Endothelial cell of hepatic sinusoid (primary cell): ENCODE measurements around the gene PIF1.

Experiments
- in situ Hi-C: cut with HindIII; loops from 2 replicates; pipeline ENCODE4 v1.10.0; 2017; ENCODE audit warnings: low sequenced_read_pairs

The PIF1 gene

DNA sequence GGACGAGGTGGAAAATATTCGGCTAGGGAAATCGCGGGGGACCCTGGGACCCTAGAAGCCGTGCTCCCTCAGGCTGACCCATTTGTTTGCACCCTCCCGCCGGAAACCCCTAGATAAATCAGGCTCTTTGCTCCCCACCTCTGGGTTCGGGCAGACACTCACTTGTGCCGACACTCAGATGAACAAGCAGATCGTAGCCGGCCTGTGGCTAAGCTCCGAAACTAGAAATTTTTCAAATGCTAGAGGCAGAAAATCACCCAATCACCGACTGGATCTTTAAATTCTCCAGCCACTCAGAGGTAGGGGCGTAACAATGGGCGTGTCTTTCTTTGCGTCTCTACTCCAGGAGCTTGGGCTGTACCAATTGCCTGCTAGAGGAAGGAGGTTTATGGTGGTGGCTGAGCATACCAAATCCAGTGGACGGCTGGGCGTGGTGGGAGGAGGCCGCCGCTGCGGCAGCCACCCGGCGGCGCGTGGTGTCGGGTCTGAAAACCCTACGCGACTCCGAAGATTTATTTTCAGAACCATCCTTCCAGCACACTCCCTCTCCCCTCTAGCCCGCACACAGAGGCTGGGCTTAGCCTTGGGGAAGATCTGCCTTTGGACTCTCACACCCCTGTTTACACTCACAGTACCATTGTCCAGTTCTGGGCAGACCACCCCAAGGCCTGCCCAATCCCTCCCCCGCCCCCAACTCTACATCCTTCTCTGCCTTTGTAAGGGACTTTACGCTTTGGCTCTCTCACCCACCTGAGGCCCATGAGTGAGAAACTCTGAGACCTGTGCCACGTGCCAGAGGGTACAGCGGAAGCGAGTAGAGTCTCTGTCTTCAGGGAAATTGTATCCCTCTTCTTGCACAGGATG lies at the start of gene PIF1:
Gene PIF1, minus strand, starts transcription at position 217 of the 864 bp plus-strand sequence. CDS start 1,312 bp downstream, outside the sequence.
- in situ Hi-C loops = no loop called here

GRCh38 chr15:64870353-64870752 lies 44.9 kb upstream of the PIF1 start:
- in situ Hi-C loops = no loop called here

- in situ Hi-C loops = no loop called here
Observed at GRCh38 chr15:64869501-64869900, 44.1 kb upstream of the PIF1 start.

GRCh38 chr15:64865998-64866520 lies 40.6 kb upstream of the PIF1 start:
- in situ Hi-C loops = no loop called here

DNA sequence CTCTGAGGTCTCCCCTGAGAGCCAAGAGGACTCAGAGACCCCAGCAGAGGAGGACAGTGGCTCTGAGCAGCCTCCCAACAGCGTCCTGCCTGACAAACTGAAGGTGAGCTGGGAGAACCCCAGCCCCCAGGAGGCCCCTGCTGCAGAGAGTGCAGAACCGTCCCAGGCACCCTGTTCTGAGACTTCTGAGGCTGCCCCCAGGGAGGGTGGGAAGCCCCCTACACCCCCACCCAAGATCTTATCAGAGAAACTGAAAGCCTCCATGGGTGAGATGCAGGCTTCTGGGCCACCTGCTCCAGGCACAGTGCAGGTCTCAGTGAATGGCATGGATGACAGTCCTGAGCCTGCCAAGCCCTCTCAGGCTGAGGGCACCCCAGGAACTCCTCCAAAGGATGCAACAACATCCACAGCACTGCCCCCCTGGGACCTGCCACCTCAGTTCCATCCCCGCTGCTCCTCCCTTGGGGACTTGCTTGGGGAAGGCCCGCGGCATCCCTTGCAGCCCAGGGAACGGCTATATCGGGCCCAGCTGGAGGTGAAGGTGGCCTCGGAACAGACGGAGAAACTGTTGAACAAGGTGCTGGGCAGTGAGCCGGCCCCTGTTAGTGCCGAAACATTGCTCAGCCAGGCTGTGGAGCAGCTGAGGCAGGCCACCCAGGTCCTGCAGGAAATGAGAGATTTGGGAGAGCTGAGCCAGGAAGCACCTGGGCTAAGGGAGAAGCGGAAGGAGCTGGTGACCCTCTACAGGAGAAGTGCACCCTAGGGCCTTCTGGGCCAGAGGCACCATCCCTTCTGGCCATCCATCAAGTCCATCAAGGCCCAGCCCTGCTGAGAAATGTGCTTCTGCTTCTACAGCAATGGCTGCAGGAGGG lies 39.9 kb upstream of the PIF1 start:
- in situ Hi-C loops = no loop called here

GRCh38 chr15:64864068-64864467 lies 38.6 kb upstream of the PIF1 start:
- in situ Hi-C loops = no loop called here

DNA sequence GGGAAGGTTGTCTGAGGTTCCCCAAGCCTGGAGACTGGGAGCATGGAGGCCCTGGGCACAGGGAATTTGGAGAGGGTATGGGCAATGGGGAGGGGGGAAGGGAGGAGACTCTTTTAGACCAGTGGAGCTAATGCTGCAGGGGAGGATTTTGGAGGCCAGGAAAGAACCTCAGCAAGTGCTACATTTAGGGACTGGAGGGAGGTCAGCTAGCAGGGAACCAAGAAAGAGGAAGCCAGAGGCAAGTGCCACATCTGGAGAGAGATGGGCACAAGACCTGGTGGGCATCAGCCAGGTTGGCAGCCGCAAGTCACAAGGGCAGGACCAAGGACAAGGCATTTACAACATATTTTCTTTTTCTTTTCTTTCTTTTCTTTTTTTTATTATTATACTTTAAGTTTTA lies 37.0 kb upstream of the PIF1 start:
- in situ Hi-C loops = no loop called here

DNA sequence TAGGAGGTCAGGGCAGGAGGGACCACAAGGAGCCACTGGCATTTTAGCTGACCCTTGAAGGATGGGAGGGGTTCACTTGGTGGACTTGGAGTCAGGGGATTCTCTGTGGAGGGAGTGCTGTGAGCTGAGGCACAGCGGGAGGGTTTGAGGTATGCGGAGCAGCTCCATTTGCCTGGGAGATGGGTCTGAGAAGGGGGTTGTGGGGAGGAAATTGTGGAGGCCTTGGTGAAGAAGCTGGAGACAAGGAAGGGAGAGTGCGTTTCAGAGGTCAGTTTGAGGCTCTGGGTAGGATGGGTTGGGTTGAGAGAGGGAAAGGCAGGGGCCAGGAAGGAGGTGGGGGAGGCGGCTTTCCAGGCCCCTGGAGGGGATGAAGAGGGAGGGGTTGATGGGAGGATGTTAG lies 36.5 kb upstream of the PIF1 start:
- in situ Hi-C loops = no loop called here

DNA sequence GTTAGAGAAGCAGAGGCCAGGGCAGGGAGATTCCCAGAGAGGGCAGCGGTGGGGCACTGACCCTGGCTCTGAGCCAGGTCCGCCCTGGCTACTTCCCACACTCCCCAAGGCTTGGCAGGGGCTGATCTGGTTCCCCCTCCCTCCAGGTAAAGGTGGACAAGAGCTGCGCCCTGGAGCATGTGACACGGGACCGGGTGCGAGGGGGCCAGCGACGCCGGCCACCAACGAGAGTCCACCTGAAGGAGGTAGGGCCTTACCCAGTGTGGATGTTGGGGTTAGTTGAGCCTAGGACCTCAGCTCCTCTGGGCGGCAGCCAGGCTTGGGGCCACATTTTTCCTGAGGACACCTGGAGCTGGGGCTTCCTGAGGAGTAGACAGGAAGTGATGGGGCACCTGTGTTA lies 35.9 kb upstream of the PIF1 start:
- in situ Hi-C loops = no loop called here

- in situ Hi-C loops = no loop called here
Observed at GRCh38 chr15:64859226-64859625, 33.8 kb upstream of the PIF1 start.

DNA sequence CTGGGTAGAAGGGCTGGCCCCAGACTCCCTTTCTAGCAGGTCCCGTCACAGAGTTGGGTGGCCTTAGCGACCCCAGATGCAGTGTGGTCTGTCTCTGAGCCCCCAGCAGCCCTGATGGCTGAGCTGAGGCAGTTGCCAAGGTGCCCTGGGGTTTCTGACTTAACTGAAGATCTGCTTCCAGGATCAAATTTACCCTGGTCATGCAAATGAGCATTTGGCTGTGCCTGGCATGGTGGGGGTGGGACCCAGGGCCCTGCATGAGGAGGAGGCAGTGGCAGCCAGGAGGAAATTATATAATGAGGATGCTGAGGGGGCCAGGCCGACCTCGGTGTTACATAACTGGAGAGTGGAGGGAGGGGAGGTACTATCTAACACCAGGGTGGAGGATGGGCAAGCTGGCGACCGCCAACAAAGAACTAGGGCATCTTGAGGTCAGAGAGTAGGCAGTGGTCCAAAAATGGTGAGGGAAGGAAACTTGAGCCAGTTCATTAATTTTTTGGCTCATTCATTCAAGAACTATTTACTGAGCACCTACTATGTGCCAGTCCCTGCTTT lies 32.7 kb upstream of the PIF1 start:
- in situ Hi-C loops = no loop called here

- in situ Hi-C loops = no loop called here
Observed at GRCh38 chr15:64857421-64857820, 32.0 kb upstream of the PIF1 start.

GRCh38 chr15:64856429-64857145 lies 31.1 kb upstream of the PIF1 start:
- in situ Hi-C loops = no loop called here

DNA sequence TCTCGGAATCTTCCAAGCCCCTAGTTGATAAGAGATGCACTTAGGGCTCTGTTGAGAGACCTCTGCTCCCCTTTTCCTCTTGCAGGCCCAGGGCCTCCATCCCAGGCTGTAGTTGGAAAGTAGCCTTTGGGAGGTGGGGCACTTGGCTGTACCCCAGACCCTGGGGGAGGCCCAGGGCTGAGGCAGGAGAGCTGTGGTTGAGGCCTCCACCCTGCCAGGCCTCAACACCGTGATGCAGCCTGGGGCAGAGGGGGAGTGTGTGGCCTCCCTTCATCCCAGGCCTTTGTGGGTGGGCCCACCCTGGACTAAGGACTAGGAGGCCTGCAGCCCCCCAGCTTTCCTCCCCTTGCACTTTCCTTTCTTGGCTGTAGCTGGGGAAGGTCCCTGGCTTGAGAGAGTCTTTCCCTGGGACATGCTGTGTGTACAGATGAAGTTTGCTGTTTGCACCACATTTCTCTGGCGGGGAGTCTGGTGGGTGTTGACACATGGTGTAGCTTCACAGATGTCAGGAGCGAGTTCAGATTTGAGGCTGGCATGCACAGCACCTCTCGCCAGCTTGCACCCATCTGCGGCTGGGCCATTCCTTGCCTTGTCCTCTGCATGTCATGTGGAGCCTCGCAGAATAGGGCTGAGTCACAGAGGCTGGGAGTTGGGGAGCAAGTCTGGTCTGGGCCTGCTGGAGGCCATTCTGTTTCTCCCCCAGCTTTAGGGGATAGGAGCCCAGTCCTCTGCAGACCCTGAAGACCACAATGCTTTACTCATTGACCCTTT lies 29.9 kb upstream of the PIF1 start:
- in situ Hi-C loops = no loop called here

GRCh38 chr15:64854526-64854925 lies 29.1 kb upstream of the PIF1 start:
- in situ Hi-C loops = no loop called here

GRCh38 chr15:64854041-64854440 lies 28.6 kb upstream of the PIF1 start:
- in situ Hi-C loops = no loop called here

DNA sequence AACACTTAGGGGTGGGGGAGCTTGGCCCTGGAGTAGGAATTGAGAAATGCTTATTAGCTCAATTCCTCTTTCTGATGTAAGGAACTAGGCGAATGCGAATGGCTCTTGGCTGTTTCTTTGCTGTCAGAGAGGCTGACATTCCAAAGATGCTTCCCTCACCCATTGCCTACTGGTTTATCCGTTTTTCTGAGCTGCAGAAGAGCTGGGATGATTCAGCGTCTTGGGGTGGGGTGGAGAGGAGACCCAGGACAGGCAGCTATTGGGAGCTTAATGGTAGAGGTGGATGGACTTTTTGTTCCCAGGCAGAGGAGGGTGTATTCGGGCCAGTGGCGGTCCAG lies 26.0 kb upstream of the PIF1 start:
- in situ Hi-C loops = no loop called here

DNA sequence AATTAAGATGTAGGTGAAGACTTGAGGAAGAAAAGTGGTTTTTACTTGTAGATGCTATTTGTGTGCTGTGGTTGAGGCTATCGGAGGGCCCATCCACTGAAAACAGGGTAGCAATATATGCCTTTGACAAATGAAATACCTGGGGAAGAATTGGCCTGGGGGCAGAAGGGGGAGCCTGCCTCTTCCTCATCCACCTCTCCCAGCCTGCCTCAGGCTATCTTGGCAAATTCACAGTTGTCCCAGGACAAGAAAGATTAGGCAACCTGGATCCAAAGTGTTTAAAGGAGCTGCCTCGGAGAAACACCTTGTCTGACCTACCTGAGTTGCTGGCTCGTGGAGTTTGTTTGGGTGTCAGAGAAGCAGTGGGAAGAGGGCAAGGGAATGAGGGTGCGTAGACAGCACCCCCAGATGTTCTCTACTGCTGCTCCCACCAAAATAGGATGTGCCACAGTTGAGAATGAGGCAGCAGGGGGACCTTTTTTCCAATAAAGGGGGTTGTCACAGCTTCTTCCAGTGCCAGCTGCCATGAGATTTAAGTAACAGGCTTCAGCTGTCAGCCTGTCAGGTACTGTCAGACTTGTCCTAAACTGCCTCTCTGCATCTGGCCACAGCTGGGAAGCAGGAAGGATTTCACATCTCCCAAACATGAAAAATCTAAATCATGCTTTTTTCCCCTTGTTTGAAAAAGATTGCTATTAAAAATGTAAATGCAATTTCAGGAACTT lies 25.5 kb upstream of the PIF1 start:
- in situ Hi-C loops = no loop called here
